ENCODE results near the gene PHETA1.

DNA sequence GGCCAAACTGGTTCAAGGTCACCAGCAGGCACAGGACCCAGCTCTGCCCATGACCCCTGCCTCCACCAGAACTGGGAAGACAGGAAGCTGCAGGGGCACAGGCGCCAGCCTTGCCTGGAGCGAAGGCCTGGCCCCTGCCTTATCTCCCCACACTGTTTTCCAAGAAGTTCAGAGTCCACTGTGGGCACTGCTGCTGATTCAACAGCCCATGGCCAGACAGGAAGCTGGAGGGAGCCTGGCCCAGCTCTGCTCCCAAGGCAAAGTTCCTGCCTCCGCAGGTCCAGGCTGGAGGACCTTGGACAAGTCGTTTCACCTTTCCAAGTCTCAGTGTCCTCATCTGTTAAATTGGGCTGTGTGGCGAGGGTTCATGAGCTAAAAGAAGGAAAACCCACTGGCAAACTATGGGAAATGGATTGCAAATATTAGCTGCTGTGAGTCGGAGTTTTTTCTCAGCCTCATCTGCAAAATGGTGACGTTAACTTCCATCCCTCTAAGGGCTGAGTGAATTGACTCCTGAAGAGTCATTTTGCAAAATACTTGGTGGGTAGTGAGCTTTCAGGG lies 1.2 kb downstream of the PHETA1 start:
- TF ChIP-seq, protein P1, sequence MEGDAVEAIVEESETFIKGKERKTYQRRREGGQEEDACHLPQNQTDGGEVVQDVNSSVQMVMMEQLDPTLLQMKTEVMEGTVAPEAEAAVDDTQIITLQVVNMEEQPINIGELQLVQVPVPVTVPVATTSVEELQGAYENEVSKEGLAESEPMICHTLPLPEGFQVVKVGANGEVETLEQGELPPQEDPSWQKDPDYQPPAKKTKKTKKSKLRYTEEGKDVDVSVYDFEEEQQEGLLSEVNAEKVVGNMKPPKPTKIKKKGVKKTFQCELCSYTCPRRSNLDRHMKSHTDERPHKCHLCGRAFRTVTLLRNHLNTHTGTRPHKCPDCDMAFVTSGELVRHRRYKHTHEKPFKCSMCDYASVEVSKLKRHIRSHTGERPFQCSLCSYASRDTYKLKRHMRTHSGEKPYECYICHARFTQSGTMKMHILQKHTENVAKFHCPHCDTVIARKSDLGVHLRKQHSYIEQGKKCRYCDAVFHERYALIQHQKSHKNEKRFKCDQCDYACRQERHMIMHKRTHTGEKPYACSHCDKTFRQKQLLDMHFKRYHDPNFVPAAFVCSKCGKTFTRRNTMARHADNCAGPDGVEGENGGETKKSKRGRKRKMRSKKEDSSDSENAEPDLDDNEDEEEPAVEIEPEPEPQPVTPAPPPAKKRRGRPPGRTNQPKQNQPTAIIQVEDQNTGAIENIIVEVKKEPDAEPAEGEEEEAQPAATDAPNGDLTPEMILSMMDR (conservative IDR thresholded peaks at IDR 0.05 in 1 of 2, IDR thresholded peaks at IDR 0.05 in 1 of 2; ENCODE audit: extremely low read depth in 1 of 2, insufficient read depth in 1 of 2, low read depth in 1 of 2, low read length in 2 of 2), result no peak
- TF ChIP-seq EZH2 (IDR thresholded peaks at IDR 0.05; ENCODE audit: borderline replicate concordance, low read length), result no peak
